Peyer's patch (tissue), 4 donors: ENCODE data around the gene PPP1R7. TPM values are rescaled to one million over a fixed set of nuclear protein-coding genes. Genes with fewer than 3 reads are reported as not detected.
A peak's percentile ranks its signal among the peaks of the same experiment; 100 is the strongest.

Source experiments
- DNase-seq, 3 donors: peaks; one replicate each; pipeline ENCODE4 v3.0.0-alpha.2; 2017 to 2019
- H3K27ac ChIP-seq, 4 donors: fragments of 200-600 bp; sonication (generic); one replicate each; pipeline ENCODE4 v1.5.1; 2016 to 2019
- H3K27me3 ChIP-seq, 2 donors: fragments of 200-600 bp; sonication (generic); one replicate each; pipeline ENCODE4 v1.5.1; 2019
- H3K36me3 ChIP-seq, 3 donors: fragments of 200-600 bp; sonication (generic); one replicate each; pipeline ENCODE4 v1.5.1; 2016 to 2019
- H3K4me1 ChIP-seq, 4 donors: fragments of 200-600 bp; sonication (generic); one replicate each; pipeline ENCODE4 v1.5.1; 2016 to 2019
- H3K4me3 ChIP-seq, 4 donors: fragments of 200-600 bp; sonication (generic); 1 replicate in 3 of 4; 2 replicates in 1 of 4; pipeline ENCODE4 v1.5.1; 2016 to 2019; ENCODE audit warnings: mild to moderate bottlenecking in 1 of 4
- H3K9me3 ChIP-seq, 4 donors: fragments of 200-600 bp; sonication (generic); one replicate each; pipeline ENCODE4 v1.5.1; 2016 to 2019; ENCODE audit warnings: mild to moderate bottlenecking in 1 of 4
- CTCF ChIP-seq, 6 experiments: fragments of 450-650 bp in 4 of 6; fragments of 200-600 bp in 2 of 6; sonication (generic) in 1 of 6; IDR thresholded peaks; one replicate each; pipeline ENCODE4 v1.5.1; 2017 to 2019; ENCODE audit warnings: antibody characterized with exemption in 6 of 6, mild to moderate bottlenecking in 3 of 6, moderate library complexity in 1 of 6
- POLR2A ChIP-seq, 2 donors: fragments of 450-650 bp; IDR thresholded peaks; one replicate each; pipeline ENCODE4 v1.5.1; 2017; ENCODE audit warnings: antibody characterized with exemption in 2 of 2, mild to moderate bottlenecking in 2 of 2, moderate library complexity in 2 of 2
- total RNA-seq, 4 donors: library from RNA; depleted of rRNA; stranded (reverse); fragments of >200 nt; gene quantifications; one replicate each; pipeline ENCODE4 v1.1.0, GENCODE V29; 2016

PPP1R7 gene
- total RNA-seq, 4 donors from 2014 or later: 13.2 to 44.0 (median 28.1) TPM

- Histone ChIP-seq H3K27ac (peak overlapping the region; percentile 73 to 82 (median 78)), H3K4me1 (peaks cover 0 to 11% (median 0%) of the 10 kb centered on the region in 4 donors), H3K4me3 (peak overlapping the region; percentile 43 to 57 (median 52)), H3K27me3 (no peaks in the 10 kb centered on the region), H3K36me3 (no peaks in the 10 kb centered on the region), H3K9me3 (no peaks in the 10 kb centered on the region)
- TF ChIP-seq CTCF (IDR thresholded peaks at IDR 0.05) (peak in 2 of 6 experiments; percentile 19 to 33), POLR2A (IDR thresholded peaks at IDR 0.05) (no peak)
- DNase-seq: peak; percentile 50 to 83 (median 81)
Observed at GRCh38 chr2:241217320-241218031, 67.2 kb downstream of the PPP1R7 start.

DNA sequence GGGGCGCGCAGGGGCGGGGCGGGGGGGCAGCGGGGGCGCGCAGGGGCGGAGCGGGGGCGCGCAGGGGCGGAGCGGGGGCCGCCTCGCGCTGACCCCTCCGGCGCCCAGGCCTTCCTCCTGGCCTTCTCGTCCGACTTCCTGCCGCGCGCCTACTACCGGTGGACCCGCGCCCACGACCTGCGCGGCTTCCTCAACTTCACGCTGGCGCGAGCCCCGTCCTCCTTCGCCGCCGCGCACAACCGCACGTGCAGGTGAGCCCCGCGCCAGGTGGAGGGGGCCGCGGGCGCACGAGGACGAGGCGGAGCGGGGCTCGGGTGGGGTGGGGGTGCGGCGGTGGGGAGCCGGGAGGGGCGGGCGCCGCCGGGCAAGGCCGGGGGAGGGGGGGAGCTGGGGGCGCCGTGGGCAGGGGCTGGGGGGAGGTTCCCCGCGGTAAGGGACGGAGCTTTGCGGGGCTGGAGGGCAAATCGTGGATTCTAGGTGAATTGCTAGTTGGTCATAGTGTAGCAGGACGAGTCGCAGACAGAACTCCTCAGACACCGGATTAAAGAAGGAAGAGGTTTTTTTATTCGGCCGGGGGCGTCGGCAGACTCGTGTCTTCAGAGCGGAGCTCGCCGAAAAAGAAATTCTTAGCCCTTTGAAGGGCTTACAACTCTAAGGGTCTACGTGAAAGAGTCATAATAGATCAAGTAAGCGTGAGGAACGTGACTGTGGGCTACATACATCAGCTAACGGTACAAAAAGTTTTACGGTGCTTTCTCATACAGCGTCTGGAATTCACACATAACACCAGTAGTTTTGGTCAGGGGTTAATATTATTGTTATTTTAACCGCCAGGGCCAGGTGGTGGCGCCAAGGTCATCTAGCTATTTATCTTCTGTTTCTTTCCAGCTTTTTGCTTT, 68.1 kb downstream of the PPP1R7 start:
- Histone ChIP-seq H3K36me3 (no peaks in the 10 kb centered on the region), H3K27me3 (no peaks in the 10 kb centered on the region), H3K27ac (peak overlapping the region in 3 of 4 donors; percentile 55 to 72 (median 58)), H3K4me3 (peak overlapping the region; percentile 43 to 76 (median 63)), H3K4me1 (peaks cover 0 to 11% (median 0%) of the 10 kb centered on the region in 4 donors), H3K9me3 (no peaks in the 10 kb centered on the region)
- peak in 2 of 3 donors; percentile 50 to 74 for DNase-seq
- TF ChIP-seq POLR2A (IDR thresholded peaks at IDR 0.05): no peak
- TF ChIP-seq CTCF (IDR thresholded peaks at IDR 0.05): peak in 5 of 6 experiments; percentile 7 to 21 (median 14)

DNA sequence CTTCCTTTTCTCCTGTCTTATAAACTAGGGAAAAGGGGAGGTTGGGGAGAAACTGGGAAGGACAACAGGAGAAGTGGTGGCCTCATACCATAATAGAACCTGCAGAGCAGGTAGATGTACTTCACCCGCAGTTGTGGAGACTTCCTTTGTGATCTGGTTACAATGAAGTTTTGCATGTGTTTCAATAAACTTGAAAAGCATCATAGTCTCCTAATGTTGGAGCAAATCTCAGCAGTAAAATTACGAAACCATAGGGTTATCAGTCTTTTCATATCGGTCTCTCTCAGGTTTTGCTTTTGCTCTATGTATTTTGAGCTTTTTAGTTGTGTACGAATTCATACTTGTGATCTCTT, 68.7 kb downstream of the PPP1R7 start:
- no peak for DNase-seq
- TF ChIP-seq POLR2A (IDR thresholded peaks at IDR 0.05) (no peak), CTCF (IDR thresholded peaks at IDR 0.05) (no peak)
- Histone ChIP-seq H3K36me3 (no peaks in the 10 kb centered on the region), H3K4me3 (peak overlapping the region in 2 of 4 donors; percentile 68 to 76), H3K4me1 (peaks cover 0 to 14% (median 0%) of the 10 kb centered on the region in 4 donors), H3K9me3 (no peaks in the 10 kb centered on the region), H3K27ac (no peak overlapping the region), H3K27me3 (no peaks in the 10 kb centered on the region)

GRCh38 chr2:241219856-241220356, 69.6 kb downstream of the PPP1R7 start:
- no peak for TF ChIP-seq CTCF (IDR thresholded peaks at IDR 0.05)
- TF ChIP-seq POLR2A (IDR thresholded peaks at IDR 0.05): no peak
- Histone ChIP-seq H3K27me3 (no peaks in the 10 kb centered on the region), H3K36me3 (no peaks in the 10 kb centered on the region), H3K27ac (no peak overlapping the region), H3K4me3 (no peak overlapping the region), H3K9me3 (no peaks in the 10 kb centered on the region), H3K4me1 (peaks cover 0 to 19% (median 0%) of the 10 kb centered on the region in 4 donors)
- DNase-seq: no peak

DNA sequence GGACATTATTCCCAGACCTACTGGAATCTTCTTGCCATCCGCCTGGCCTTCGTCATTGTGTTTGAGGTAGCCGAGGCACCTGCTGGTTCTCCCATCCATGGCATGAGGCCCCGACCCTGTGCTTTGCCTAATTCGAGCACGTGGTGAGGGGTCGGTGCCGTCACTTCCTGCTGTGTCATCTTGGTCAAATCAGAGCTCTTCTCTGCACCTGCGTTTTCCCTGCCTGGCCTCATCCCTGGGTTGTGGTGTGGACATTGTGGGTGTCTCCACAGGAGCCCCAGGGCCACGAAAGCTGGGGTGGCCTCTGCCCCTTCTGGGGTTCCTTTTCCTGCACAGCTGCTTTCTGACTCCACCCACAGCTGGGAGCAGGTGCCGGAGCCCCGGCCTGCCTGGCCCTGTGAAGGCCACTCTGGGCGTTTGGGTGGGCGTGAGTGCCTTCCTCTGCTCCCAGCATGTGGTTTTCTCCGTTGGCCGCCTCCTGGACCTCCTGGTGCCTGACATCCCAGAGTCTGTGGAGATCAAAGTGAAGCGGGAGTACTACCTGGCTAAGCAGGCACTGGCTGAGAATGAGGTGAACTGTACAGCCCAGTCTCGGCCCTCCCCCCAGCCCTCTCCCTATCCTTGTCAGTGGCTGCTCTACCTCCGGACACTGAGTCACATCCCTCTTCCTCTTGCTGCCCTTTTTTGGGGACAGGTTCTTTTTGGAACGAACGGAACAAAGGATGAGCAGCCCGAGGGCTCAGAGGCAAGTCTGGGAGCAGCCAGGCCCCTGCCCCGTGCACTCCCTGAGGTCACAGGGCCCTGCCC, 73.1 kb downstream of the PPP1R7 start:
- TF ChIP-seq CTCF (IDR thresholded peaks at IDR 0.05) (no peak), POLR2A (IDR thresholded peaks at IDR 0.05) (no peak)
- peaks cover 0 to 24% (median 0%) of the 10 kb centered on the region in 3 donors for H3K36me3 ChIP-seq
- no peak for DNase-seq
- H3K27me3 ChIP-seq: no peaks in the 10 kb centered on the region
- peaks cover 0 to 16% (median 0%) of the 10 kb centered on the region in 4 donors for H3K4me1 ChIP-seq
- no peak overlapping the region for H3K4me3 ChIP-seq
- no peaks in the 10 kb centered on the region for H3K9me3 ChIP-seq
- no peak overlapping the region for H3K27ac ChIP-seq
